Heart left ventricle (tissue), 16 donors: Measurements from ENCODE around the gene ZNF512B. TPM values are rescaled to one million over a fixed set of nuclear protein-coding genes. Genes with fewer than 3 reads are reported as not detected.

ENCODE experiments used
- ATAC-seq, 4 donors: fragments of 200-7000 bp; cut with Tn5 transposase; one replicate each; pipeline ENCODE4 v1.9.1; 2020 to 2022; ENCODE audit warnings: moderate library complexity in 4 of 4, mild to moderate bottlenecking in 3 of 4, moderate number of reproducible peaks in 1 of 4
- DNase-seq, 5 donors: peaks; one replicate each; pipeline ENCODE4 v3.0.0-alpha.2; 2020
- H3K27ac ChIP-seq, 12 donors: fragments of 200-600 bp; sonication (generic) in 4 of 12; one replicate each; pipeline versions ENCODE4 v1.5.0 to v1.8.0; 2016 to 2022; ENCODE audit warnings: mild to moderate bottlenecking in 2 of 12
- H3K27me3 ChIP-seq, 9 donors: fragments of 200-600 bp; sonication (generic) in 2 of 9; one replicate each; pipeline versions ENCODE4 v1.5.1 to v1.8.0; 2016 to 2022; ENCODE audit warnings: mild to moderate bottlenecking in 3 of 9
- H3K36me3 ChIP-seq, 9 donors: fragments of 200-600 bp; sonication (generic) in 2 of 9; one replicate each; pipeline versions ENCODE4 v1.5.0 to v1.8.0; 2018 to 2022; ENCODE audit warnings: mild to moderate bottlenecking in 2 of 9
- H3K4me1 ChIP-seq, 12 donors: fragments of 200-600 bp; sonication (generic) in 4 of 12; one replicate each; pipeline versions ENCODE4 v1.5.0 to v1.8.0; 2016 to 2022; ENCODE audit warnings: mild to moderate bottlenecking in 3 of 12
- H3K4me3 ChIP-seq, 12 donors: fragments of 200-600 bp; sonication (generic) in 4 of 12; one replicate each; pipeline versions ENCODE4 v1.5.0 to v1.8.0; 2017 to 2022; ENCODE audit warnings: mild to moderate bottlenecking in 9 of 12, moderate library complexity in 4 of 12
- H3K9me3 ChIP-seq, 12 donors: fragments of 200-600 bp; sonication (generic) in 4 of 12; one replicate each; pipeline versions ENCODE4 v1.5.0 to v1.8.0; 2016 to 2022; ENCODE audit warnings: mild to moderate bottlenecking in 1 of 12
- CTCF ChIP-seq, 12 donors: fragments of 200-600 bp; sonication (generic) in 4 of 12; IDR thresholded peaks; one replicate each; pipeline versions ENCODE4 v1.5.0 to v1.8.0; 2018 to 2022; ENCODE audit warnings: antibody characterized with exemption in 12 of 12, mild to moderate bottlenecking in 5 of 12
- POLR2A ChIP-seq, 2 donors: fragments of 450-650 bp; IDR thresholded peaks; one replicate each; pipeline ENCODE4 v1.6.1; 2017; ENCODE audit warnings: antibody characterized with exemption in 2 of 2, mild to moderate bottlenecking in 2 of 2, moderate library complexity in 2 of 2
- WGBS, 4 donors: extraction: QIAGEN DNeasy Blood & Tissue Kit in 2 of 4; methylation state at CpG; one replicate each; pipeline versions ENCODE4 v1.1.5 to v1.1.7; 2013 to 2018; 5-methylcytosine and 5-hydroxymethylcytosine counted together
- intact Hi-C, 10 donors: fragments of 100-400 bp; cut with DNase I; formaldehyde crosslinking; loops; one replicate each; pipeline versions ENCODE4 v1.11.1 to v1.14.2; 2022
- polyA plus RNA-seq, 2 donors: library from polyadenylated mRNA; stranded (reverse); fragments of 200-250 nt; gene quantifications; one replicate each; pipeline ENCODE4 v1.2.3, GENCODE V29; 2013
- total RNA-seq, 9 donors: library from RNA; depleted of rRNA in 2 of 9; stranded (reverse); fragments of >200 nt in 2 of 9; fragmentation: NEBNext Ultra II Directional in 3 of 9; extraction: Animal tissue kit (Norgen Biotek cat#: 25700) in 3 of 9; gene quantifications; one replicate each; pipeline versions ENCODE4 v1.1.0 to v1.2.4, GENCODE V29; 2016 to 2023
- donor health status: ischemic (EF 13 %, LVEDD 7.1; RV severe dilation, severe dysfunction).
- donor health status: healthy with polysubstance abuse.
- donor health status: DM: no; HTN: yes; CAD: no.
- donor health status: DM: no; HTN: no; CAD: no.
- donor health status: ischemic (EF 25% LVEDD 6.9; RV normal size, moderate dysfunction).
- donor health status: ischemic (EF 25% LVEDD 5.7; RV mildly dilated, moderate dysfunction).
- donor health status: healthy.
- donor health status: DM: yes; HTN: yes; CAD: no.
- donor health status: ischemic (EF 35%, LVEDD 5.7; RV mildly dilated, moderate dysfunction).
- donor health status: nonischemic (EF 11% LVEDD 7.7; RV severe dilation, severe dysfunction).
- donor health status: DM: yes; HTN: yes; CAD: no.
- donor health status: PGD.
- donor health status: ischemic (EF 29% LVEDD 5.4; RV normal size, mild dysfunction).
- donor health status: nonischemic (EF 23%, LVEDD 6.1; RV moderate dilation, normal function).

The ZNF512B gene
- total and polyA plus RNA-seq, 11 donors, result 7.3 to 15.9 (median 12.0) TPM

- intact Hi-C loops, result no loop called here
Observed at GRCh38 chr20:64011366-64011779, 41.6 kb upstream of the ZNF512B start.

GRCh38 chr20:64010711-64011237 is 41.0 kb upstream of the ZNF512B start:
- Histone ChIP-seq H3K4me3 (no peak overlapping the region), H3K36me3 (peaks cover 3 to 87% (median 81%) of the 10 kb centered on the region in 9 donors), H3K27ac (peak overlapping the region in 1 of 12 donors; percentile 64), H3K9me3 (peaks cover 0 to 4% (median 0%) of the 10 kb centered on the region in 12 donors), H3K4me1 (peaks cover 0 to 12% (median 0%) of the 10 kb centered on the region in 12 donors), H3K27me3 (no peaks in the 10 kb centered on the region)
- 92 to 96% (median 95%) methylated on average over 8 of the region's 8 CpGs for WGBS, 4 donors
- intact Hi-C loops, result no loop called here
- DNase-seq, result no peak
- no peak for TF ChIP-seq POLR2A (IDR thresholded peaks at IDR 0.05)
- no peak for TF ChIP-seq CTCF (IDR thresholded peaks at IDR 0.05)
- no peak for ATAC-seq

More at GRCh38 chr20:64011366-64011779, 41.6 kb upstream of the ZNF512B start:
- H3K9me3 ChIP-seq, result peaks cover 0 to 4% (median 0%) of the 10 kb centered on the region in 12 donors
- no peak for DNase-seq
- H3K27ac ChIP-seq, result peak overlapping the region in 1 of 12 donors; percentile 64
- ATAC-seq, result no peak
- peaks cover 0 to 12% (median 0%) of the 10 kb centered on the region in 12 donors for H3K4me1 ChIP-seq
- H3K4me3 ChIP-seq, result no peak overlapping the region
- peaks cover 3 to 87% (median 81%) of the 10 kb centered on the region in 9 donors for H3K36me3 ChIP-seq
- TF ChIP-seq CTCF (IDR thresholded peaks at IDR 0.05), result no peak
- TF ChIP-seq POLR2A (IDR thresholded peaks at IDR 0.05), result no peak
- H3K27me3 ChIP-seq, result no peaks in the 10 kb centered on the region
- 96 to 98% (median 97%) methylated on average over 16 of the region's 16 CpGs for WGBS, 4 donors

GRCh38 chr20:64009811-64010387 is 40.2 kb upstream of the ZNF512B start:
- Histone ChIP-seq H3K4me1 (peaks cover 0 to 13% (median 0%) of the 10 kb centered on the region in 12 donors), H3K9me3 (peaks cover 0 to 4% (median 0%) of the 10 kb centered on the region in 12 donors), H3K4me3 (no peak overlapping the region), H3K27me3 (no peaks in the 10 kb centered on the region), H3K27ac (no peak overlapping the region), H3K36me3 (peaks cover 3 to 87% (median 81%) of the 10 kb centered on the region in 9 donors)
- no peak for DNase-seq
- no peak for ATAC-seq
- intact Hi-C loops, result loop anchor here in 1 of 10 donors (10.0 kb wide), 1 partner anchor 115 kb away; no protein-coding TSS in a partner anchor
- TF ChIP-seq POLR2A (IDR thresholded peaks at IDR 0.05) (no peak), CTCF (IDR thresholded peaks at IDR 0.05) (no peak)
- 85 to 93% (median 91%) methylated on average over 13 of the region's 13 CpGs for WGBS, 4 donors

- H3K4me3 ChIP-seq, result no peak overlapping the region
- H3K9me3 ChIP-seq, result peaks cover 0 to 4% (median 0%) of the 10 kb centered on the region in 12 donors
- TF ChIP-seq CTCF (IDR thresholded peaks at IDR 0.05) (no peak), POLR2A (IDR thresholded peaks at IDR 0.05) (no peak)
- intact Hi-C loops, result loop anchor here in 1 of 10 donors (10.0 kb wide), 1 partner anchor 118 kb away; no protein-coding TSS in a partner anchor
- H3K4me1 ChIP-seq, result peaks cover 0 to 19% (median 0%) of the 10 kb centered on the region in 12 donors
- no peak for ATAC-seq
- H3K36me3 ChIP-seq, result peaks cover 3 to 95% (median 88%) of the 10 kb centered on the region in 9 donors
- 91 to 100% (median 92%) methylated on average over 3 of the region's 3 CpGs for WGBS, 4 donors
- peak in 1 of 5 donors; percentile 29 for DNase-seq
- no peaks in the 10 kb centered on the region for H3K27me3 ChIP-seq
- H3K27ac ChIP-seq, result no peak overlapping the region
Observed at GRCh38 chr20:64006902-64007301, 37.2 kb upstream of the ZNF512B start.
